GM10847 (cell line): ENCODE results near the gene SAMM50.

ENCODE experiments used
- POLR2A ChIP-seq: IDR thresholded peaks from 2 replicates; pipeline ENCODE4 v1.6.1; 2011; ENCODE audit not compliant: insufficient read length; ENCODE audit errors: extremely low read depth

The SAMM50 gene

DNA sequence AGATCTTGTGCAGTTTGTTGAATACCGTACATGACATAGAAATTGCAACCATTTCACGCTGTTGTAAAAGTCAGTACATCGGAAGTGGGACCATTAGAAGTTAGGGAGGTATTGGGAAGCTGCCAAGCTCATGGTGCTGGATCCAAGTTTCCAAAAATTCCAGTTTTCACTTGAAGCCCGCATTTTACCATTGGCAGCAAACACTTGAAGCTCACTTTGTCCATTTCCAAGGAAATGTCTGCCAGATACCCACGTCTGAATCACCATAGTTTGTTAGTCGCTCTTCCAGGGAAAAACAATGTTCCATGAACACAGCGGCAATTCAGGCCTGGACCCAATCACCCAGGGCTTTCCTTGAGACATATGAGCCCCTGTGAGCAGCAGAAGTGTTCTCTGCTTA, 46.3 kb downstream of the SAMM50 start:
- no peak for TF ChIP-seq POLR2A

DNA sequence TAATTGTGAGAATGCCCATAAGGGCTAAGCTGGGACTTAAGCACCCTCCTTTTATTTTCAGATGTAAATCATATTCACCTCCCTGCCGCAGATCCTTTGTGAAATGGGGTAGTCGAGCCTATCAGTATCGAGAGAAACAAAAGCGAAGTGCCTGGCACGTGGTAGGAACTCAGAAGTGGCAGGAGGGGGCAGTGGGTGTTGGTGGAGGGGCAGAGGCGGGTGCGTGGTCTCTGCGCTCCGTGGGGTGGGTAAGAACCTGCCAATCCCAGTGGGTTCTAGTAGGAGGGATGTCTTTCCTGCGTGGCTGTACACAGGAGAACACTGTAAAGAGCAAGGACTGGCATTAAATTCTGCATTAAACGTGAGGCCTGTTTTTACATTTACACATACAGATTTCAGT, 47.1 kb downstream of the SAMM50 start:
- TF ChIP-seq POLR2A, result no peak

DNA sequence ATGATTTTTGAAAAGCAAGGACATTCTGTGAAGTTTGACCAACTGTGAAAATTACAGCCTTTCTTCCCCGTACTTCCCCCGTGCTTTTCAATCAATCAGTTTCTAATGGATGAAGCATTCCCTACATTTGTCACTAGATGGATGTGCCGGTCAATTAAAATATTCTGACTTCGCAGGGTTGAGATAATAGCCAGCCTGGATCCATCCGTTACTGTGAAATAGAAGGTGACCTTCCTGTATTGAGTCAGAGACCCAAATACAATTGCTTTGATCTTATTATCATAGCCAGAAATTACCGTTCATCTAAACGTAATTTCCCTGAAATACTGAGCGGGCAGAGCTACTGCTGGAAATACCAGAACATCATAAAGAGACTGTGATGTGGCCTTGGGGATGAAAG, 47.8 kb downstream of the SAMM50 start:
- no peak for TF ChIP-seq POLR2A

DNA sequence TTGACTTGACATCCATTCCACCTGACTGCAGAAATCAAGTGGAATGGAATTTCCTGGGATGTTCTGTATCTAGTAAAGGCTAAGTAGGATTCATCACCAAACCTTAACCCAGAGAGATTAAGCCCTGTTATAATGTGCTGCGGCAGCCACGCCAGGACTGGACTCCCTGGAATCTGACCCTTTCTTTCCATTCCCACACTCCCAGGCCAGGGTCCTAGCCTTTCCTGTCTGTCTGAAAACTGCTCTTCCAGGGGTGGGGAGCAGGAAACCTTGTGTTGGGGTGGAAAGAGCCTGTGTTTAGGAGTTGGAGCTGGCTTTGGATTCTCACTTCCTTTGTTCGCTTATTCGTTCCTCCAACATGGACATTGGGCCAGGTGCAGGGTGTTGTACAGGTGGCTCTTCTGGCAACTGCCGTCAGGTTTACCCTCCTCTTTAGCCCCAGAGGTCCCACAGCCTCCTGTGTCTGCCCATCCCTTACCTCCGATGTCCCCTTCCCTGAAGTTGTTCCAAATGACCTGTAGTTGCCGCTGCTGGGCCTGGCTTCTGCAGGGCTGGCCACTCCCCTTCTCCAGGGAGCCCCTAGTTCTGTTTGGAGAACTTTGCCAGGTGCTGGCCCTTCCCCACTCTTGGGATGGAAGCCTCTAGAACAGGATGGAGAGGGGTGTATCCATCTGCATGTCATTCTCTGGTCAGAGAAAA, 48.3 kb downstream of the SAMM50 start:
- no peak for TF ChIP-seq POLR2A

DNA sequence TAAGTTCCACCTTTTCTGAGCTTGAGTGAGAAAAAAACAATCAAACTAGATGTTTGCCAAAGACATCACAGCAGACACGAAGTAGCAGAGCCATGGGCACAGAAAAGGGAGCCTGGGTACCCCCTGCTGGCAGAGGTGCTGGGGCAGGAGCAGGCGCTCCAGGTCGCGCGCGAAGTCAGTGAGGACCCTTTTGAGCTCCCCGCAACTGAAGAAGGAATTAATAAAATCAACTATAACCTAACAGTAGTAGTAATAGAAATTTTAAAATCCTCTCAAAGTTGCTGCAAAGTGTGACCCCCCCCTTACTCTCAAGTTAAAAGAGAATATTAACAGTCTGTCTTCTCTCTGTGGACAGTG, 48.8 kb downstream of the SAMM50 start:
- no peak for TF ChIP-seq POLR2A

DNA sequence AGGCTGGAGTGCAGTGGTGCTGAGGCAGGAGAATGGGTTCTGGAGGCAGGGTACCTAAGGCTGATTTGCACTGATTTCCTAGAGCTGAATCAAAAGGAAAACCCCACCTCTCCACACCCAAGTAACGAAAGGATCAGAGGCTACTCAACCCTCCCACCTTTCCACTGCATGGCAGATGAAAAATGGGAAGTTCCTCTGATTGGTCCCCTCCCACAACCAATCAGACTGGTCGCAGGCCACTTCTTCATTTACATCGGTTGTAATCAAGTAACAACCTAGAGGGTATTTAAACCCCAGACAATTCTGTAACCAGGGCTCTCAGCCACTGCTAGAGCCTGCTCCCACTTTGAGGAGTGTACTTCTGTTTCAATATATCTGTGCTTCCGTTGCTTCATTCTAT, 50.3 kb downstream of the SAMM50 start:
- TF ChIP-seq POLR2A, result no peak

DNA sequence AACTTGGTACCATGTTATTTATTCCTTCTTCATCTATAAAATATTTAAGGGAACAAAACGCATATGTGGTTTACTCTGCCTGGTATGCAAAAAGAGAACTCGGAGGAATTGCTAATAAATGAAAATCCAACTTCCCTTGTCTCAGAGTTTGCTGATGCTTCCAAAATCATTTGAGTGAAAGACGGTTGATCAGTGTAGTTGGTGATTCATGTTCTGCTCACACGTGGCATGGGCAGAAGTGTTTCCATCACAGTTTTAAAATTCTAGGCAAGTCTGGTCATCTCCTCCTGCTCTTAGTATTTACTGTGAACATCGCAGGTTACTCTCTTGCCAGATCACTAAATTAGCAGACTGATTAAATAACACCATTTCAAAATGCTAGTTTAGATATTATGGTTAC, 56.9 kb downstream of the SAMM50 start:
- no peak for TF ChIP-seq POLR2A

DNA sequence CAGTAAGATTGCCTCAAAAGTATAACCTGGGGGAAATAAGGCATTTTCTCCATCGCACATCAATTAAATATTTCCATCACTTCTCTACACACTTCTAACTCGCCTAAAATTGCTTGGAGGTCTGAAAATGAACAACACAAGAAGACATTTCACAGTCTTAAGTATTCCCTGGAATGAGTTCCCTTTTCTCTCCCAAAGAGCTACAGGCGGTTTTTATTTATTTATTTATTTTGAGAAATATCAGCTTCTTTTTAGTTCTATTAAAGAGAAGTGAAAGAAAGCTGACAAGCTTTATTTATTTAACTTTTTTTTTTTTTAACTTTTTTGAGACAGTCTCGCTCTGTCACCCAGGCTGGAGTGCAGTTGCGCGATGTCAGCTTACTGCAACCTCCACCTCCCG, 57.3 kb downstream of the SAMM50 start:
- TF ChIP-seq POLR2A, result no peak

DNA sequence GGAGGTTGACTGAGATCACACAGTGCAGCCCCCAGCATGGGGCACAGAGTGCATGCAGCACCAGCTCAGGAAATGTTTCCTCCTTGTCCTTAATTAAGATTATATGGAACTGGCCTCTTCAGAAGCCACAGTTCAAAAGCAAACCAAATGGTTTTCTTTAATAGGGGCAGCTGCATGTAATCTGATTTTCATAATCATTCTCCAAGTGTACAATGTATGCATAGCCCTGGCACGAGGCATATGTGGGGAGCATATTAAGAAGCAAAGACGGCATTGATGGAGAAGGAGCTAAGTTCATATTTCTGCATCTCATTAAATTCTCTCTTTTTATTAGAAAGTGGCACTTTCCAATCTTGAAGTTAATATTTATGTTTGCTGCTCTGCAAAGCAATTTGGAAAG, 59.0 kb downstream of the SAMM50 start:
- no peak for TF ChIP-seq POLR2A

DNA sequence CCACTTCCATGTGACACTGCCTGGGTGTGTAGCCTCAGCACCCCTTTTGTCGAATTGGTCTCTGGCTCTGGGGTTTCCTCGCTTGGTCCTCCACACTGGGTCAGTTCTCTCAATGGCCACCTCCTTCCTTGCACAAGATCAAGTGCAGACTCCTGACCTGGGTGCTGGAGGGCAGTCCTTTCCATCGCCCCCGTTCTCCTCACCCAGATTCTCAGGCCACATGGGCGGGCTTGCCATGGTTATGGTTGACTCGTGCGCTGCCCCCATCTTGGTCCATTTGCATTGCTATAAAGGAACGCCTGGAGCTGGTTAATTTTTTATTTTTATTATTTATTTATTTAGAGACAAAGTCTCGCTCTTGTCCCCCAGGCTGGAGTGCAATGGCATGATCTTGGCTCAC, 63.4 kb downstream of the SAMM50 start:
- no peak for TF ChIP-seq POLR2A

DNA sequence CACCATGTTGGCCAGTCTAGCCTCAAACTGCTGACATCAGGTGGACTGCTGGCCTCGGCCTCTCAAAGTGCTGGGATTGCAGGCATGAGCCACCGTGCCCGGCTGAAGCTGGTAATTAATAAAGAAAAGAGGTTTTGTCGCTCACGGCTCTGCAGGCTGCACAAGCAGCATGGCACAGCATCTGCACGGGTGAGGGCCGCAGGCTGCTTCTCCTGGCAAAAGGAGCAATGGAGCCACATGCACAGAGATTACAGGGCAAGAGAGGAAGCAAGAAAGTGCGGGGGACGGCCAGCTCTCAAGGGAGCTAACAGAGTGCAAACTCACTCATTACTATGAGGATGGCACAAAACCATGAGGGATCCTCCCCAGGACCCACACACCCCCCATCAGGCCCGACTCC, 64.2 kb downstream of the SAMM50 start:
- TF ChIP-seq POLR2A, result no peak

DNA sequence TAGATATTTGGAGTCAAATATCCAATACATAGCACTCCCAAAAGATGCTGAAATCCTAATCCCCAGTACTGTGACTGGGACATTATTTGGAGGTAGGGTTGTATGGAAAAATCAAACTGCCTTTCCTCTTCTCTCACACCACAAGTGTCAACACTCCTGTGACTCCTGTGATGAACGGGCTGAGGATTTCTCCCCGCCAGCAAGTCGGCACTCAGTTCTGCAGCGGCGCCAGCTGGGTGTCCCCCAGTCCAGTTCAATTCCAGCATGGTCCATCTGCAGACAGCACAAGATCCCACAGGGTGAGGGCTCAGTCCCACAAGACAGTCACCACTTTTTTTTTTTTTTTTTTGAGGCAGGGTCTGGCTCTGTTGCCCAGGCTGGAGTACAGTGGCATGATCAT, 64.6 kb downstream of the SAMM50 start:
- no peak for TF ChIP-seq POLR2A

DNA sequence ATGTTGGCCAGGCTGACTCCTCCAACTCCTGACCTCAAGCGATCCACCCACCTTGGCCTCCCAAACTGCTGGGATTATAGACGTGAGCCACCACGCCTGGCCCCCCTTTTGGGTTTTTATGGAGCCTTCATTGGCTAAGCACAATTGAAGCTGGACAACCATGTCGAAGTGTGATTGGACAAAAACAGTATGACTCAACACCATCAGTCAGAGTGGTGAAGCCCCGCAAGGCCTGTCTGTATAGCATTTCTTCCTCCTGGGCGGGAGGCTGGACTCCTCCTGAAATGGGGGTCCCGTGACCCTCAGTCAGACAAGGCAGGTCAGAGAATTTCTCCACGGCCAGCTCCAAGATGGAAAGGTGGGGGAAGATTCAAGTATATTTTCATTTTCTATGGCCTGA, 65.7 kb downstream of the SAMM50 start:
- TF ChIP-seq POLR2A, result no peak

DNA sequence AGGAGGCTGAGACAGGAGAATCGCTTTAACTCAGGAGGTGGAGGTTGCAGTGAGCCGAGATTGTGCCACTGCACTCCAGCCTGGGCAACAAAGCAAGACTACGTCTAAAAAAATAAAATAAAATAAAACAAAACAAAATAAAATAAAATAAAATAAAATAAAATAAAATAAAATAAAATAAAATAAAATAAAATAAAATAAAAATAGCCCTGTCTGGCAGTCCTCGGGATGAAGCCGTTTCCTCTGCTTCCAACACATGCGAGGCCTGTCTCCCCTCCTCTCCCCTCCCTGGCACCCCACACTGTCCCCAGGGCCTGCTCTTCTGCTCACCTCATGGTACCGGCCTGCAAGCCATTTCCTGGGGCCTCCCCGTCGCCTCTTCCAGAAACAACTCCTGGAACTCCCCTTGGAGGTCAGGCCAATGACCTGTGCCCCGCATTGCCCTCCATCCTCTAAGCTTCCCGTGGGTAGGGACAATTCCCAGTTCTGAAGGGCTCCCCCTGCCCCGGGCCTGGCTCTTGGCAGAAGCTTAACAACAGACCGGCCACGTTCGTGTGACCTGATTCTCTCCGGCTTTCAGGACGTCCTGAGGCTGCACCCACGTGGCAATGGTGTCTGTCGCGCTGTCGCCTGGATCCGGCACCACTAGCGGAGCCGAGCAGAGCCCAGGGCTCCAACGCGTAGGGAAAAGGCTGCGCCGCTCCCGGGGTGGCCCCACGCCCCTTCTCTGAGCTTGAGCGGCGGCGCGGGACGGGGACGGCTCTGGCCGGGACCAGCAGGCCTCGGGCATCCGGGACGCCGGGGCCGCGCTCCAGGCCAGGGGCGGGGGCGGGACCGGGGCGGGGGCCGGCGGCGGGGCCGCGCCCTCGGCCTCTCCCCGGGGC, 68.4 kb downstream of the SAMM50 start:
- TF ChIP-seq POLR2A, result peak; percentile 60

DNA sequence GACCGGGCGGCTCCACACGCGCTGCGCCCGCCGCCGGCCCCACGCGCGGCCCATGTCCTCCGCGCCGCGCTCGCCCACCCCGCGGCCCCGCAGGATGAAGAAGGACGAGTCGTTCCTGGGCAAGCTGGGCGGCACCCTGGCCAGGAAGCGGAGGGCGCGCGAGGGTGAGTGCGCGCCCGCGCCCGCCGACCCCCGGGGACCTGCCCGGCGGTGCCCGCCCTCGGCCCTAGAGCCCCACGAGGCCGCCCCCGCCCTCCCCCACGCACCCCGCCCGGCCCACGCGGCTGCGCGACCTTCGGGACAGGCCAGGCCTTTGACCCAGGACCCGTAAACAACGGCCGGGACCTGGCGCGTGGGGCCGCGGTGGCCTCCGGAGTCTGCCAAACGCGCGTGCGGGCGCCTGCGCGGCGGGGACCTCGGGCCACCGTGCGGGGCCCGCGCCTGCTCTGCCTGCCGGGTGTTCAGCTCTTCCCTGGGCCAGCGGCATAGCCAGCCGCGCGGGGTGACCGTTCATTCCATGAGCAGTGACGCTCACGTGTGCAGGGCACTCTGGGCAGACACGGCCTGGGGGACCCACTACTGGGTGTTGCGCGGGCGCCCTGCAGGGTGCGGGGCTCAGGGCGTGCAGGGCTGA, 69.2 kb downstream of the SAMM50 start, which contains the start of gene PARVB:
Gene PARVB, plus strand, starts transcription at position 15 of the 634 bp plus-strand sequence. Its CDS starts 38 bp downstream, at position 53.
- peak; percentile 20 for TF ChIP-seq POLR2A
